Measurements from ENCODE around the gene TULP4. TPM values are rescaled to one million over a fixed set of nuclear protein-coding genes. Genes with fewer than 3 reads are reported as not detected.

The TULP4 gene
- total RNA-seq, 1 donor from 2014 or later, result 105 TPM

- no peak for DNase-seq (ENCODE audit: low read depth)
- no peak for TF ChIP-seq CTCF (IDR thresholded peaks at IDR 0.05; ENCODE audit: insufficient read depth, low read length, poor library complexity, severe bottlenecking)
- H3K27me3 ChIP-seq (ENCODE audit: control insufficient read depth, insufficient read depth, low read length), result no peaks in the 10 kb centered on the region
These were observed 118.8 kb downstream of the TULP4 start for GRCh38 chr6:158431036-158431435.

GRCh38 chr6:158431560-158431959, 119.3 kb downstream of the TULP4 start:
- TF ChIP-seq CTCF (IDR thresholded peaks at IDR 0.05; ENCODE audit: insufficient read depth, low read length, poor library complexity, severe bottlenecking), result no peak
- no peaks in the 10 kb centered on the region for H3K36me3 ChIP-seq (ENCODE audit: control insufficient read depth, insufficient read depth, low read length)
- DNase-seq (ENCODE audit: low read depth), result no peak
- no peak overlapping the region for H3K4me3 ChIP-seq (ENCODE audit: low read depth, low read length)
- H3K27me3 ChIP-seq (ENCODE audit: control insufficient read depth, insufficient read depth, low read length), result no peaks in the 10 kb centered on the region

More at GRCh38 chr6:158431036-158431435, 118.8 kb downstream of the TULP4 start:
- Histone ChIP-seq H3K4me3 (ENCODE audit: low read depth, low read length) (no peak overlapping the region), H3K36me3 (ENCODE audit: control insufficient read depth, insufficient read depth, low read length) (no peaks in the 10 kb centered on the region)

- TF ChIP-seq CTCF (IDR thresholded peaks at IDR 0.05; ENCODE audit: insufficient read depth, low read length, poor library complexity, severe bottlenecking), result no peak
These were observed 125.3 kb downstream of the TULP4 start for GRCh38 chr6:158437571-158437970.

GRCh38 chr6:158438226-158438625, 126.0 kb downstream of the TULP4 start:
- no peak overlapping the region for H3K4me3 ChIP-seq (ENCODE audit: low read depth, low read length)
- no peak for DNase-seq (ENCODE audit: low read depth)
- H3K27me3 ChIP-seq (ENCODE audit: control insufficient read depth, insufficient read depth, low read length), result no peaks in the 10 kb centered on the region
- TF ChIP-seq CTCF (IDR thresholded peaks at IDR 0.05; ENCODE audit: insufficient read depth, low read length, poor library complexity, severe bottlenecking), result no peak
- H3K36me3 ChIP-seq (ENCODE audit: control insufficient read depth, insufficient read depth, low read length), result no peaks in the 10 kb centered on the region

More at GRCh38 chr6:158437571-158437970, 125.3 kb downstream of the TULP4 start:
- H3K27me3 ChIP-seq (ENCODE audit: control insufficient read depth, insufficient read depth, low read length), result no peaks in the 10 kb centered on the region
- H3K36me3 ChIP-seq (ENCODE audit: control insufficient read depth, insufficient read depth, low read length), result no peaks in the 10 kb centered on the region
- DNase-seq (ENCODE audit: low read depth), result no peak
- no peak overlapping the region for H3K4me3 ChIP-seq (ENCODE audit: low read depth, low read length)

DNA sequence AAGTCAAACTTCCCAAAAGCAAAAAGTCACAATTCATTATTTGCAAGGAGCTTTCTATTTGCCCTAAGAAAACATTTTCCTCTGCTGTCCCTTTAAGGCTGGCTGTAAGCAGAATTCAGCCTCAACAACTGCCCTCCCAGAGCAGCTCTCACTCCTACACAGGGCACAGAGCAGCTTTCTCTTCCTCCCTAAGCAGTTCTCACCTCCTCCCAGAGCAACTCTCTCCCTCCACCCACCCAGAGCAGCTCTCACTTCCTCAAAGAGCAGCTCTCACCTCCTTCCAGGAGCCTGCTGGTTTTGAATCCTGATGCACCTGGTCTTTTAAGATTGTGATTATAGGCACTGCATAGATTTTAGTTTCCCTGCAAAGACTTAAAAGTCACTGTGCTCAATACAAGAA, 127.0 kb downstream of the TULP4 start:
- no peak for DNase-seq (ENCODE audit: low read depth)
- no peak for TF ChIP-seq CTCF (IDR thresholded peaks at IDR 0.05; ENCODE audit: insufficient read depth, low read length, poor library complexity, severe bottlenecking)
- H3K4me3 ChIP-seq (ENCODE audit: low read depth, low read length), result no peak overlapping the region
- no peaks in the 10 kb centered on the region for H3K27me3 ChIP-seq (ENCODE audit: control insufficient read depth, insufficient read depth, low read length)
- H3K36me3 ChIP-seq (ENCODE audit: control insufficient read depth, insufficient read depth, low read length), result no peaks in the 10 kb centered on the region

DNA sequence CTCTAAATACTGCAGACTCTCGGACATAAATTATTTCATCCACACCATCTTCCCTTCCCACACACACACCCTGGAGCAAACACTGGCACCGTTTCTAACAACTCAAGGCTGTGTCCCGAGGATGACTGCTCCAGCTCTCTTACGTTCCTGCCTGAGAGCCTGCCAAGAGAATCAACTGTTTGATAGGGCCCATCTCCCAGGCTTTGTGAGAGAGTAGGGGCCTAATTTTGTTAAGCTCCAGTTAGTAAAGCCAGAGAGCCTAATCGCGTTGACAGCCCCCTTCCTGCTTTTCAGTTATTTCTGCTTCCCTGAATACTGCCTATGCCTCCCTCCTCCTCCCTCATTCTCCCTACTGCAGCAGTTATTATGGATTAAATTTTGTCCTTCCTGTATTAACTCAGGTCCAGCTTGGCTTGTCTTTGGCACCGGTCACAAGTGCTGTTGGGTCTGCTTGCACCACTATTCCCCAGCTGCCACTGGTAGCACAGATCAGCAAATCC, 129.5 kb downstream of the TULP4 start:
- TF ChIP-seq CTCF (IDR thresholded peaks at IDR 0.05; ENCODE audit: insufficient read depth, low read length, poor library complexity, severe bottlenecking), result no peak
- no peaks in the 10 kb centered on the region for H3K27me3 ChIP-seq (ENCODE audit: control insufficient read depth, insufficient read depth, low read length)
- no peak for DNase-seq (ENCODE audit: low read depth)
- no peak overlapping the region for H3K4me3 ChIP-seq (ENCODE audit: low read depth, low read length)
- H3K36me3 ChIP-seq (ENCODE audit: control insufficient read depth, insufficient read depth, low read length), result no peaks in the 10 kb centered on the region

Data from kidney epithelial cell (primary cell).